K562 (cell line): ENCODE data around the gene CSTA. TPM values are rescaled to one million over a fixed set of nuclear protein-coding genes. Genes with fewer than 3 reads are reported as not detected.
A peak's percentile ranks its signal among the peaks of the same experiment; 100 is the strongest.

Source experiments
- ATAC-seq: fragments of 200-7000 bp; cut with Tn5 transposase; 3 replicates; pipeline ENCODE4 v1.9.1; 2020; ENCODE audit warnings: moderate library complexity
- BruUV-seq: library from RNA; stranded (reverse); fragments of 400-500 nt; replicated peaks from 2 replicates; lab custom pipeline; 2021; lab: Mats Ljungman, UMichigan
- CTCF ChIA-PET: fragments of 300-600 bp; formaldehyde crosslinking; extraction: SDS; loops from one replicate; lab custom pipeline; 2021; ENCODE audit warnings: low intra/inter-chr PET ratio; lab: Yijun Ruan, JAX
- POLR2A ChIA-PET: fragments of 300-600, 350-650 bp; sonication (Branson Sonifier 250); formaldehyde crosslinking; extraction: SDS; loops from one replicate; lab custom pipeline; 2021; ENCODE audit warnings: antibody characterized with exemption, inconsistent platforms; lab: Yijun Ruan, JAX
- DNase-seq, 4 experiments: peaks; one replicate each; pipeline versions ENCODE4 v3.0.0 to v3.0.0-alpha.2; 2011 to 2018; ENCODE audit warnings: low spot score in 3 of 4, mixed read lengths in 3 of 4; ENCODE audit errors: extremely low read depth in 1 of 4
- FAIRE-seq: peaks from 2 replicates; lab custom pipeline; 2011; peaks lifted over from hg19 to GRCh38; lab: Jason Lieb, UNC
- H2AFZ ChIP-seq: 2 replicates; pipeline ENCODE4 v1.6.0; 2011; ENCODE audit warnings: low read depth, low read length, control low read depth, inconsistent platforms
- H3K27ac ChIP-seq: fragments of 200-600 bp; 3 replicates; pipeline ENCODE4 v1.8.0; 2011; ENCODE audit warnings: low read depth, mild to moderate bottlenecking, control low read depth, inconsistent platforms, low read length, moderate library complexity, mixed read lengths; ENCODE audit errors: extremely low read depth
- H3K27me3 ChIP-seq, 2 experiments: fragments of 300-600 bp in 1 of 2; 2 replicates in 1 of 2; 3 replicates in 1 of 2; pipeline versions ENCODE4 v1.6.0 to v1.8.0; 2011; ENCODE audit warnings: inconsistent platforms in 2 of 2, low read length in 2 of 2, mild to moderate bottlenecking in 1 of 2, mixed read lengths in 1 of 2, moderate library complexity in 1 of 2; ENCODE audit not compliant: control insufficient read depth in 2 of 2, insufficient read depth in 2 of 2
- H3K36me3 ChIP-seq: fragments of 300-600 bp; 3 replicates; pipeline ENCODE4 v1.8.0; 2011; ENCODE audit warnings: mild to moderate bottlenecking, low read length, inconsistent platforms; ENCODE audit not compliant: control insufficient read depth, insufficient read depth
- H3K4me1 ChIP-seq, 2 experiments: fragments of 200-600 bp in 1 of 2; replicated peaks in 1 of 2; 2 replicates in 1 of 2; 3 replicates in 1 of 2; pipeline versions ENCODE4 v1.5.1 to v1.8.0; 2011; ENCODE audit warnings: inconsistent platforms in 2 of 2, low read length in 2 of 2, mild to moderate bottlenecking in 1 of 2, mixed read lengths in 1 of 2, moderate library complexity in 1 of 2; ENCODE audit not compliant: control insufficient read depth in 2 of 2, insufficient read depth in 2 of 2
- H3K4me2 ChIP-seq: 2 replicates; pipeline ENCODE4 v1.6.1; 2011; ENCODE audit warnings: low read length, control low read depth, inconsistent platforms, mixed read lengths; ENCODE audit not compliant: insufficient read depth
- H3K4me3 ChIP-seq: fragments of 200-600 bp; sonication (generic), shearing (Covaris generic); 2 replicates; pipeline ENCODE4 v1.5.1; 2016; ENCODE audit warnings: control low read depth, inconsistent platforms
- H3K79me2 ChIP-seq: fragments of 200-600 bp; 3 replicates; pipeline ENCODE4 v1.8.0; 2011; ENCODE audit warnings: low read length, inconsistent platforms; ENCODE audit not compliant: control insufficient read depth, insufficient read depth
- H3K9ac ChIP-seq, 2 experiments: 2 replicates each; pipeline versions ENCODE4 v1.6.0 to v1.6.1; 2011; ENCODE audit warnings: low read depth in 2 of 2, low read length in 2 of 2, control low read depth in 1 of 2, inconsistent platforms in 1 of 2, mild to moderate bottlenecking in 1 of 2, mixed read lengths in 1 of 2; ENCODE audit not compliant: insufficient read depth in 1 of 2
- H3K9me1 ChIP-seq: one replicate; pipeline ENCODE4 v1.6.0; 2011; ENCODE audit warnings: inconsistent platforms, mild to moderate bottlenecking, low read length, moderate library complexity; ENCODE audit not compliant: control insufficient read depth, insufficient read depth
- H3K9me3 ChIP-seq: replicated peaks from 2 replicates; pipeline ENCODE4 v1.5.1; 2011; ENCODE audit warnings: low read depth, low read length, inconsistent platforms; ENCODE audit not compliant: control insufficient read depth, insufficient read depth
- H4K20me1 ChIP-seq: replicated peaks from 2 replicates; pipeline ENCODE4 v1.6.1; 2011; ENCODE audit warnings: low read length, inconsistent platforms, mixed read lengths; ENCODE audit not compliant: control insufficient read depth, insufficient read depth
- BCOR ChIP-seq: fragments of 450-650 bp; IDR thresholded peaks from 2 replicates; pipeline ENCODE4 v1.6.1; 2016
- CEBPG ChIP-seq, 3 experiments: fragments of 200-800 bp in 1 of 3; sonication (Bioruptor generic) in 1 of 3; sonication (generic) in 1 of 3; formaldehyde crosslinking in 1 of 3; IDR thresholded peaks in 2 of 3; conservative IDR thresholded peaks in 1 of 3; 2 replicates each; pipeline versions ENCODE4 v1.6.1 to v1.8.0; 2016 to 2022; ENCODE audit warnings: missing compliant biosample characterization in 2 of 3, missing genetic modification characterization in 2 of 3, mild to moderate bottlenecking in 1 of 3, missing genetic modification reagents in 1 of 3
- CHCHD3 ChIP-seq: fragments of 250-450 bp; sonication (Bioruptor Pico); IDR thresholded peaks from 2 replicates; pipeline ENCODE4 v2.1.2; 2022; ENCODE audit warnings: mild to moderate bottlenecking
- KDM1A ChIP-seq, 2 experiments: fragments of 450-650 bp; IDR thresholded peaks; 2 replicates each; pipeline ENCODE4 v1.6.1; 2016; ENCODE audit warnings: mild to moderate bottlenecking in 2 of 2
- MTA3 ChIP-seq: fragments of 450-650 bp; formaldehyde crosslinking; IDR thresholded peaks from 2 replicates; pipeline ENCODE4 v1.6.1; 2017; ENCODE audit warnings: mild to moderate bottlenecking, borderline replicate concordance
- NCOA6 ChIP-seq: fragments of 450-650 bp; IDR thresholded peaks from 2 replicates; pipeline ENCODE4 v1.6.1; 2017; ENCODE audit warnings: mild to moderate bottlenecking
- NFIC ChIP-seq: fragments of 450-650 bp; IDR thresholded peaks from 2 replicates; pipeline ENCODE4 v1.6.1; 2017; ENCODE audit warnings: mild to moderate bottlenecking, inconsistent platforms
- NR3C1 ChIP-seq: sonication (generic); formaldehyde crosslinking; IDR thresholded peaks from 2 replicates; pipeline ENCODE4 v1.8.1; 2022; ENCODE audit warnings: missing genetic modification reagents
- POLR2B ChIP-seq: fragments of 450-650 bp; IDR thresholded peaks from 2 replicates; pipeline ENCODE4 v1.6.1; 2018; ENCODE audit warnings: low read depth; ENCODE audit not compliant: partially characterized antibody
- TCF3 ChIP-seq: sonication (generic); formaldehyde crosslinking; IDR thresholded peaks from 2 replicates; pipeline ENCODE4 v1.4.0; 2020; ENCODE audit warnings: mild to moderate bottlenecking, missing genetic modification reagents
- ZNF133 ChIP-seq: fragments of 250-450 bp; sonication (Bioruptor Pico); IDR thresholded peaks from 2 replicates; pipeline ENCODE4 v1.4.0; 2020; ENCODE audit warnings: mild to moderate bottlenecking
- ZNF311 ChIP-seq: fragments of 250-450 bp; sonication (Bioruptor Pico); IDR thresholded peaks from 2 replicates; pipeline ENCODE4 v1.4.0; 2020; ENCODE audit warnings: mild to moderate bottlenecking, moderate library complexity
- ZNF589 ChIP-seq: fragments of 200-800 bp; sonication (Bioruptor generic); IDR thresholded peaks from 2 replicates; pipeline ENCODE4 v1.6.1; 2016; ENCODE audit warnings: low read depth, missing genetic modification characterization, missing compliant biosample characterization
- WGBS: fragments of 100-300 bp; shearing (Covaris generic); methylation state at CpG from one replicate; pipeline ENCODE4 v1.1.6; 2016; ENCODE audit warnings: low coverage, mixed read lengths; ENCODE audit not compliant: insufficient coverage; ENCODE audit errors: missing lambda C conversion rate; 5-methylcytosine and 5-hydroxymethylcytosine counted together
- in situ Hi-C: fragments of 300-500 bp; cut with MboI; formaldehyde crosslinking; loops from 4 replicates; pipeline ENCODE4 v1.15.0; 2018; ENCODE audit warnings: inconsistent platforms, mixed read lengths
- intact Hi-C: fragments of 100-400 bp; cut with micrococcal nuclease; formaldehyde crosslinking; loops from 2 replicates; pipeline ENCODE4 v1.14.2; 2022
- polyA plus RNA-seq, 8 experiments: library from polyadenylated mRNA; depleted of rRNA in 4 of 8; stranded (reverse) in 5 of 8; unstranded in 3 of 8; fragments of >200 nt; fragmentation: Nextera tagmentation in 2 of 8; fragmentation: Illumina TruSeq in 1 of 8; extraction: Ambion mirVana in 2 of 8; extraction: Trizol in 1 of 8; gene quantifications; 2 replicates each; pipeline versions ENCODE4 v1.2.1 to v1.2.3, GENCODE V29; 2011 to 2014; ENCODE audit warnings: inconsistent platforms in 1 of 8, missing spikeins in 1 of 8
- total RNA-seq, 7 experiments: library from RNA; depleted of rRNA in 6 of 7; stranded (reverse); fragments of >200 nt in 6 of 7; fragmentation: Illumina TruSeq in 2 of 7; extraction: Trizol in 2 of 7; gene quantifications; 2 replicates each; pipeline versions ENCODE4 v1.2.1 to v1.2.3, GENCODE V29; 2011 to 2021; ENCODE audit warnings: low replicate concordance in 1 of 7
- TF ChIP-seq, protein P1 (sequence below), 3 experiments: IDR thresholded peaks in 2 of 3; conservative IDR thresholded peaks in 1 of 3; 2 replicates each; pipeline ENCODE4 v1.5.1; 2011 to 2012; ENCODE audit warnings: low read length in 3 of 3, mild to moderate bottlenecking in 3 of 3, control low read depth in 2 of 3, improper control_type of control experiment in 1 of 3, inconsistent platforms in 1 of 3, low read depth in 1 of 3, mixed read lengths in 1 of 3, moderate library complexity in 1 of 3; ENCODE audit not compliant: insufficient read depth in 2 of 3
- TF ChIP-seq, protein P2 (sequence below): fragments of 450-650 bp; IDR thresholded peaks from 2 replicates; pipeline ENCODE4 v1.6.1; 2016; ENCODE audit warnings: mild to moderate bottlenecking
- TF ChIP-seq, protein P3 (sequence below): fragments of 250-450 bp; sonication (Bioruptor Pico); IDR thresholded peaks from 2 replicates; pipeline ENCODE4 v1.5.0; 2020; ENCODE audit warnings: mild to moderate bottlenecking
- TF ChIP-seq, protein P4 (sequence below): sonication (generic); formaldehyde crosslinking; IDR thresholded peaks from 2 replicates; pipeline ENCODE4 v1.8.0; 2022; ENCODE audit warnings: mild to moderate bottlenecking, low read depth, missing genetic modification reagents

The CSTA gene
- total and polyA plus RNA-seq, 9 of the 15 experiments (the other 6 are each of a cell fraction or from before 2014, with no cell fraction given): 0.11 to 3.1 (median 1.1) TPM

DNA sequence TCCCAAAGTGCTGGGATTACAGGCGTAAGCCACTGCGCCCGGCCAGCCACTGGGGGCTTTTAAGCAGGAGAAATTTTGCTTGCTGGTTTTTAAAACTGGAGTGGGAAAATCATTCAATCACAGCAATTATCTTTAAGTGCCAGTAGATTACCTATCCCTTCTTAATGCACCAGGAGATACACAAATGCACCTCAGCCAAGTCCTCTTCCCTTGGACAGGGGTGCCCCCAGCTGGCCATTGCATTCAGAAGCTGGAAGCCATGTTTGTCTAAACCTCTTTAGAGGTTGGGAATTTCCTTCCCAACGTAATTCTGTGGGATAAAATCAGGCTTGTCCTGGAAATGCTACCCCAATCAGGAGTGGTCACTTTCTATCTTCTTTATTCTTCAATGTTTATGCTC, 31.4 kb downstream of the CSTA start:
- WGBS: 20% methylated on average over 4 of the region's 4 CpGs
- H2AFZ ChIP-seq: no peak overlapping the region
- H3K4me3 ChIP-seq: no peak overlapping the region
- H3K9me3 ChIP-seq: no peaks in the 10 kb centered on the region
- DNase-seq (peak in 3 of 4 experiments; percentile 16 to 50 (median 39)), ATAC-seq (peak; percentile 82), FAIRE-seq (no peak)
- POLR2A ChIA-PET: no interaction called here
- H3K36me3 ChIP-seq: peaks cover 15% of the 10 kb centered on the region; the same call in 2 of the 3 replicates
- intact Hi-C loops: loop anchor here (1.0 to 5.0 kb wide), 4 partner anchors 49 to 810 kb away; no protein-coding TSS in a partner anchor
- in situ Hi-C loops: loop anchor here (5.0 kb wide), 1 partner anchor 809 kb away; the partner anchor contains the start of gene POLQ
- CTCF ChIA-PET: interaction anchor here (1.1 to 1.3 kb wide), 2 partner anchors 255 to 809 kb away, joined by 3 to 4 read pairs; no protein-coding TSS in a partner anchor
- H3K4me2 ChIP-seq: no peak overlapping the region
- H3K4me1 ChIP-seq: peaks cover 0 to 8% of the 10 kb centered on the region in 2 experiments; a peak in 3 of 5 replicates
- no peak overlapping the region for H3K9ac ChIP-seq
- no peak overlapping the region for H3K27ac ChIP-seq
- no peaks in the 10 kb centered on the region for H3K9me1 ChIP-seq
- H3K27me3 ChIP-seq: no peaks in the 10 kb centered on the region
- no peaks in the 10 kb centered on the region for H3K79me2 ChIP-seq
- H4K20me1 ChIP-seq: no peaks in the 10 kb centered on the region
- no TSS peak for BruUV-seq
- TF ChIP-seq ZNF133: no peak
- TF ChIP-seq, protein P1, sequence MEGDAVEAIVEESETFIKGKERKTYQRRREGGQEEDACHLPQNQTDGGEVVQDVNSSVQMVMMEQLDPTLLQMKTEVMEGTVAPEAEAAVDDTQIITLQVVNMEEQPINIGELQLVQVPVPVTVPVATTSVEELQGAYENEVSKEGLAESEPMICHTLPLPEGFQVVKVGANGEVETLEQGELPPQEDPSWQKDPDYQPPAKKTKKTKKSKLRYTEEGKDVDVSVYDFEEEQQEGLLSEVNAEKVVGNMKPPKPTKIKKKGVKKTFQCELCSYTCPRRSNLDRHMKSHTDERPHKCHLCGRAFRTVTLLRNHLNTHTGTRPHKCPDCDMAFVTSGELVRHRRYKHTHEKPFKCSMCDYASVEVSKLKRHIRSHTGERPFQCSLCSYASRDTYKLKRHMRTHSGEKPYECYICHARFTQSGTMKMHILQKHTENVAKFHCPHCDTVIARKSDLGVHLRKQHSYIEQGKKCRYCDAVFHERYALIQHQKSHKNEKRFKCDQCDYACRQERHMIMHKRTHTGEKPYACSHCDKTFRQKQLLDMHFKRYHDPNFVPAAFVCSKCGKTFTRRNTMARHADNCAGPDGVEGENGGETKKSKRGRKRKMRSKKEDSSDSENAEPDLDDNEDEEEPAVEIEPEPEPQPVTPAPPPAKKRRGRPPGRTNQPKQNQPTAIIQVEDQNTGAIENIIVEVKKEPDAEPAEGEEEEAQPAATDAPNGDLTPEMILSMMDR (IDR thresholded peaks at IDR 0.05 in 2 of 3, conservative IDR thresholded peaks at IDR 0.05 in 1 of 3; ENCODE audit: insufficient read depth in 2 of 3, low read depth in 1 of 3, low read length in 3 of 3): peak; percentile 59 to 68 (median 62)
- no peak for TF ChIP-seq ZNF589 (CRISPR knock-in tag)
- TF ChIP-seq CEBPG (CRISPR knock-in tag; IDR thresholded peaks at IDR 0.05): no peak
- TF ChIP-seq CEBPG (tag; conservative IDR thresholded peaks at IDR 0.05 in 1 of 2, IDR thresholded peaks at IDR 0.05 in 1 of 2): no peak
- TF ChIP-seq, protein P2, sequence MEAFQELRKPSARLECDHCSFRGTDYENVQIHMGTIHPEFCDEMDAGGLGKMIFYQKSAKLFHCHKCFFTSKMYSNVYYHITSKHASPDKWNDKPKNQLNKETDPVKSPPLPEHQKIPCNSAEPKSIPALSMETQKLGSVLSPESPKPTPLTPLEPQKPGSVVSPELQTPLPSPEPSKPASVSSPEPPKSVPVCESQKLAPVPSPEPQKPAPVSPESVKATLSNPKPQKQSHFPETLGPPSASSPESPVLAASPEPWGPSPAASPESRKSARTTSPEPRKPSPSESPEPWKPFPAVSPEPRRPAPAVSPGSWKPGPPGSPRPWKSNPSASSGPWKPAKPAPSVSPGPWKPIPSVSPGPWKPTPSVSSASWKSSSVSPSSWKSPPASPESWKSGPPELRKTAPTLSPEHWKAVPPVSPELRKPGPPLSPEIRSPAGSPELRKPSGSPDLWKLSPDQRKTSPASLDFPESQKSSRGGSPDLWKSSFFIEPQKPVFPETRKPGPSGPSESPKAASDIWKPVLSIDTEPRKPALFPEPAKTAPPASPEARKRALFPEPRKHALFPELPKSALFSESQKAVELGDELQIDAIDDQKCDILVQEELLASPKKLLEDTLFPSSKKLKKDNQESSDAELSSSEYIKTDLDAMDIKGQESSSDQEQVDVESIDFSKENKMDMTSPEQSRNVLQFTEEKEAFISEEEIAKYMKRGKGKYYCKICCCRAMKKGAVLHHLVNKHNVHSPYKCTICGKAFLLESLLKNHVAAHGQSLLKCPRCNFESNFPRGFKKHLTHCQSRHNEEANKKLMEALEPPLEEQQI: no peak
- TF ChIP-seq NCOA6: no peak
- TF ChIP-seq CHCHD3 (CRISPR knock-in tag): no peak
- no peak for TF ChIP-seq ZNF311 (CRISPR knock-in tag)
- peak in 1 of 2 experiments; percentile 26; a peak in 1 of 4 replicates for TF ChIP-seq KDM1A (IDR thresholded peaks at IDR 0.05)
- no peak for TF ChIP-seq BCOR
- TF ChIP-seq POLR2B: no peak
- no peak for TF ChIP-seq NR3C1 (CRISPR knock-in tag)
- TF ChIP-seq, protein P3, sequence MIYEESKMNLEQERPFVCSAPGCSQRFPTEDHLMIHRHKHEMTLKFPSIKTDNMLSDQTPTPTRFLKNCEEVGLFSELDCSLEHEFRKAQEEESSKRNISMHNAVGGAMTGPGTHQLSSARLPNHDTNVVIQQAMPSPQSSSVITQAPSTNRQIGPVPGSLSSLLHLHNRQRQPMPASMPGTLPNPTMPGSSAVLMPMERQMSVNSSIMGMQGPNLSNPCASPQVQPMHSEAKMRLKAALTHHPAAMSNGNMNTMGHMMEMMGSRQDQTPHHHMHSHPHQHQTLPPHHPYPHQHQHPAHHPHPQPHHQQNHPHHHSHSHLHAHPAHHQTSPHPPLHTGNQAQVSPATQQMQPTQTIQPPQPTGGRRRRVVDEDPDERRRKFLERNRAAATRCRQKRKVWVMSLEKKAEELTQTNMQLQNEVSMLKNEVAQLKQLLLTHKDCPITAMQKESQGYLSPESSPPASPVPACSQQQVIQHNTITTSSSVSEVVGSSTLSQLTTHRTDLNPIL: no peak
- no peak for TF ChIP-seq NFIC
- TF ChIP-seq, protein P4, sequence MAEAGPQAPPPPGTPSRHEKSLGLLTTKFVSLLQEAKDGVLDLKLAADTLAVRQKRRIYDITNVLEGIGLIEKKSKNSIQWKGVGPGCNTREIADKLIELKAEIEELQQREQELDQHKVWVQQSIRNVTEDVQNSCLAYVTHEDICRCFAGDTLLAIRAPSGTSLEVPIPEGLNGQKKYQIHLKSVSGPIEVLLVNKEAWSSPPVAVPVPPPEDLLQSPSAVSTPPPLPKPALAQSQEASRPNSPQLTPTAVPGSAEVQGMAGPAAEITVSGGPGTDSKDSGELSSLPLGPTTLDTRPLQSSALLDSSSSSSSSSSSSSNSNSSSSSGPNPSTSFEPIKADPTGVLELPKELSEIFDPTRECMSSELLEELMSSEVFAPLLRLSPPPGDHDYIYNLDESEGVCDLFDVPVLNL (CRISPR knock-in tag): no peak
- TF ChIP-seq MTA3: no peak
- no peak for TF ChIP-seq TCF3 (CRISPR knock-in tag)
